Activated CD8-positive, alpha-beta memory T cell treated with anti-CD3 and anti-CD28 coated beads, Interleukin-2, amount 50 U/mL, for 48 hours (primary cell): ENCODE data around the gene LARP1.

Experiments used
- DNase-seq: peaks from one replicate; pipeline ENCODE4 v3.0.0-alpha.2; 2020

Gene LARP1

GRCh38 chr5:154764967-154765366 lies 9.8 kb downstream of the LARP1 start:
- DNase-seq, result no peak

- no peak for DNase-seq
Observed at GRCh38 chr5:154765396-154765925, 10.3 kb downstream of the LARP1 start.

- no peak for DNase-seq
Observed at GRCh38 chr5:154766558-154767281, 11.5 kb downstream of the LARP1 start.

- no peak for DNase-seq
Observed at GRCh38 chr5:154767576-154767975, 12.4 kb downstream of the LARP1 start.

- DNase-seq, result no peak
Observed at GRCh38 chr5:154768207-154768606, 13.0 kb downstream of the LARP1 start.

GRCh38 chr5:154770111-154770510 lies 14.9 kb downstream of the LARP1 start:
- no peak for DNase-seq

- DNase-seq, result no peak
Observed at GRCh38 chr5:154771383-154771901, 16.3 kb downstream of the LARP1 start.

- DNase-seq, result no peak
Observed at GRCh38 chr5:154773326-154773725, 18.1 kb downstream of the LARP1 start.

- DNase-seq, result no peak
Observed at GRCh38 chr5:154776167-154776566, 21.0 kb downstream of the LARP1 start.

- no peak for DNase-seq
Observed at GRCh38 chr5:154778534-154778933, 23.4 kb downstream of the LARP1 start.

GRCh38 chr5:154779105-154779504 lies 23.9 kb downstream of the LARP1 start:
- DNase-seq, result no peak

- DNase-seq, result no peak
Observed at GRCh38 chr5:154780128-154780527, 25.0 kb downstream of the LARP1 start.

GRCh38 chr5:154782326-154782725 lies 27.1 kb downstream of the LARP1 start:
- DNase-seq, result no peak

GRCh38 chr5:154782812-154783592 lies 27.8 kb downstream of the LARP1 start:
- no peak for DNase-seq

- DNase-seq, result no peak
Observed at GRCh38 chr5:154783774-154784460, 28.7 kb downstream of the LARP1 start.

GRCh38 chr5:154784856-154785255 lies 29.7 kb downstream of the LARP1 start:
- DNase-seq, result no peak

- DNase-seq, result no peak
Observed at GRCh38 chr5:154786414-154786813, 31.2 kb downstream of the LARP1 start.

GRCh38 chr5:154788212-154788611 lies 33.0 kb downstream of the LARP1 start:
- no peak for DNase-seq

- DNase-seq, result no peak
Observed at GRCh38 chr5:154791535-154791934, 36.4 kb downstream of the LARP1 start.

GRCh38 chr5:154793599-154794524 lies 38.7 kb downstream of the LARP1 start:
- DNase-seq, result no peak

GRCh38 chr5:154794525-154795234 lies 39.5 kb downstream of the LARP1 start:
- DNase-seq, result no peak

GRCh38 chr5:154795235-154795596 lies 40.0 kb downstream of the LARP1 start:
- no peak for DNase-seq
